Left lung (tissue), 10 donors: ENCODE data around the gene LSM5. TPM values are rescaled to one million over a fixed set of nuclear protein-coding genes. Genes with fewer than 3 reads are reported as not detected.

Experiments used
- ATAC-seq: fragments of 200-7000 bp; cut with Tn5 transposase; one replicate; pipeline ENCODE4 v1.9.1; 2020; ENCODE audit warnings: moderate library complexity
- DNase-seq, 4 donors: peaks; one replicate each; pipeline ENCODE4 v3.0.0-alpha.2; 2013 to 2020
- H3K27ac ChIP-seq, 2 donors: fragments of 200-600 bp; sonication (generic) in 1 of 2; one replicate each; pipeline versions ENCODE4 v1.5.0 to v1.8.0; 2020 to 2021
- H3K27me3 ChIP-seq, 2 donors: fragments of 200-600 bp; sonication (generic) in 1 of 2; one replicate each; pipeline versions ENCODE4 v1.5.0 to v1.8.0; 2020 to 2021
- H3K36me3 ChIP-seq, 2 donors: fragments of 200-600 bp; sonication (generic) in 1 of 2; one replicate each; pipeline versions ENCODE4 v1.5.0 to v1.8.0; 2020 to 2021
- H3K4me1 ChIP-seq, 2 donors: fragments of 200-600 bp; one replicate each; pipeline ENCODE4 v1.8.0; 2021
- H3K4me3 ChIP-seq, 2 donors: fragments of 200-600 bp; sonication (generic) in 1 of 2; one replicate each; pipeline versions ENCODE4 v1.5.0 to v1.8.0; 2020 to 2021; ENCODE audit warnings: mild to moderate bottlenecking in 1 of 2
- H3K9me3 ChIP-seq, 2 donors: fragments of 200-600 bp; sonication (generic) in 1 of 2; one replicate each; pipeline versions ENCODE4 v1.5.0 to v1.8.0; 2020 to 2021
- CTCF ChIP-seq, 2 donors: fragments of 200-600 bp; sonication (generic) in 1 of 2; IDR thresholded peaks; one replicate each; pipeline versions ENCODE4 v1.5.0 to v1.8.0; 2021; ENCODE audit warnings: antibody characterized with exemption in 2 of 2
- intact Hi-C, 2 donors: fragments of 100-400 bp; cut with DNase I; formaldehyde crosslinking; loops; one replicate each; pipeline versions ENCODE4 v1.11.2 to v1.14.2; 2022
- polyA plus RNA-seq, 6 donors: library from polyadenylated mRNA; unstranded; fragments of 120-200 nt; gene quantifications; one replicate each; pipeline ENCODE4 v1.2.1, GENCODE V29; 2013; ENCODE audit not compliant: insufficient read length in 6 of 6
- total RNA-seq, 2 donors: library from RNA; stranded (reverse); fragmentation: NEBNext Ultra II Directional; extraction: Animal tissue kit (Norgen Biotek cat#: 25700); gene quantifications; one replicate each; pipeline ENCODE4 v1.2.1, GENCODE V29; 2021
- donor health status: DM: no; HTN: yes; CAD: no.
- donor health status: DM: no; HTN: no; CAD: no.

Gene LSM5
- total and polyA plus RNA-seq, 8 donors = 39.4 to 90.0 (median 74.5) TPM

- TF ChIP-seq CTCF (IDR thresholded peaks at IDR 0.05) = no peak
- Histone ChIP-seq H3K9me3 (no peaks in the 10 kb centered on the region), H3K4me3 (no peak overlapping the region), H3K27me3 (peaks cover 0 to 13% of the 10 kb centered on the region in 2 donors), H3K36me3 (no peaks in the 10 kb centered on the region), H3K27ac (no peak overlapping the region), H3K4me1 (no peaks in the 10 kb centered on the region)
- intact Hi-C loops = no loop called here
- DNase-seq (no peak), ATAC-seq (no peak)
Observed at GRCh38 chr7:32436146-32436928, 53.8 kb downstream of the LSM5 start.

Other genes starting within 250 kb of the LSM5 start
- 10 to 100 TPM; 28.0 to 44.2 TPM for gene AVL9, start 5.1 kb upstream of the LSM5 start, total RNA-seq
- gene AVL9, start 5.1 kb upstream of the LSM5 start, polyA plus RNA-seq = 10 to 100 TPM; 27.6 to 33.2 (median 30.8) TPM